Nephron (organoid): ENCODE data around the gene THAP4.
A peak's percentile ranks its signal among the peaks of the same experiment; 100 is the strongest.

Experiments used
- H3K27ac Mint-ChIP-seq, 3 experiments: 2 replicates each; pipeline ENCODE4 v1.8.0; 2020; ENCODE audit warnings: mixed read lengths in 3 of 3, mild to moderate bottlenecking in 2 of 3, moderate library complexity in 1 of 3
- H3K27me3 Mint-ChIP-seq: 2 replicates; pipeline ENCODE4 v1.8.0; 2021; ENCODE audit warnings: low read depth, mild to moderate bottlenecking, moderate library complexity, mixed read lengths
- H3K36me3 Mint-ChIP-seq: 2 replicates; pipeline ENCODE4 v1.8.0; 2020; ENCODE audit warnings: low read depth, mixed read lengths
- H3K4me1 Mint-ChIP-seq: 2 replicates; pipeline ENCODE4 v1.8.0; 2020; ENCODE audit warnings: mixed read lengths
- H3K4me3 Mint-ChIP-seq, 3 experiments: 2 replicates each; pipeline ENCODE4 v1.8.0; 2020; ENCODE audit warnings: mild to moderate bottlenecking in 3 of 3, mixed read lengths in 3 of 3, moderate library complexity in 2 of 3
- H3K9me3 Mint-ChIP-seq: 2 replicates; pipeline ENCODE4 v1.8.0; 2020; ENCODE audit warnings: mixed read lengths
- CTCF ChIP-seq, 3 experiments: fragments of 200-600 bp; sonication (generic); IDR thresholded peaks; one replicate each; pipeline ENCODE4 v1.5.0; 2021; ENCODE audit warnings: antibody characterized with exemption in 3 of 3; ENCODE audit not compliant: unreplicated experiment in 3 of 3

THAP4 gene

GRCh38 chr2:241547781-241548450 is 89.0 kb downstream of the THAP4 start:
- peaks cover 17% of the 10 kb centered on the region for H3K27me3 Mint-ChIP-seq
- no peak overlapping the region for H3K4me3 Mint-ChIP-seq
- H3K4me1 Mint-ChIP-seq = no peaks in the 10 kb centered on the region
- H3K27ac Mint-ChIP-seq = no peak overlapping the region
- no peak for TF ChIP-seq CTCF (IDR thresholded peaks at IDR 0.05; ENCODE audit: unreplicated experiment in 3 of 3)
- no peaks in the 10 kb centered on the region for H3K9me3 Mint-ChIP-seq
- H3K36me3 Mint-ChIP-seq = no peaks in the 10 kb centered on the region

DNA sequence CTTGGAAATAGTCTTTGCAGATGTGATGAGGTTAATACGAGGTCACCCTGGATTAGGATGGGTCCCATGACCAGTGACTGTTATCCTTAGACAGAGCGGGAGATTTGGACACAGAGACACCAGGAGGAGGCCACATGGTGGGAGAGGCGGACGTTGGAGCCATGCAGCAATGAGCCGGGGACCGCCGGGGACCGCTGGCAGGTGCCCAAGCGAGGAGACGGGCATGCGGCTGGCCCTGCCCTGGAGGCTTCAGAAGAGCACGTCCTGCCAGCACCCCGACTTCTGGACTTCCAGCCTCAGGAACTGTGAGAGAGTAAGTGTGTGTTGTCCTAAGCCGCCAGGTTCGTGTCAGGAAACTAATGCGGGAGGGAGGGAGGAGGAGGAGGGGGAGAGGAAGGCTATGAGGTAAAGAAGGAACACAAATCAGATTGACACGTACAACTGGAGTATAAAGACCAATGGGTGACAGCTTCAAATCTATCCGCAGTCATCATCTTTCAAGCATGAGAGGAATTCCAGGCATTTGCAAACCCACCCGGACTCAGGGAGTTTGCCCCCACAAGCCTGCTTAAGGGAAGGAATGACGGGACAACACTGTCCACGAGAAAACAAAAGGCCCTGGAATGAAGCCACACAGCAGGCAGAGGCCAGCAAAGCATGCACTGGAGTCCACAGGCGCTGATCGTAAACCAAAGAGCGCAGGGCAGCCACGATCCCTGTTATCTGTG is 90.0 kb downstream of the THAP4 start:
- H3K27ac Mint-ChIP-seq = no peak overlapping the region
- H3K4me1 Mint-ChIP-seq = no peaks in the 10 kb centered on the region
- peak overlapping the region; percentile 46 to 50 (median 47) for H3K4me3 Mint-ChIP-seq
- H3K9me3 Mint-ChIP-seq = no peaks in the 10 kb centered on the region
- TF ChIP-seq CTCF (IDR thresholded peaks at IDR 0.05; ENCODE audit: unreplicated experiment in 3 of 3) = no peak
- no peaks in the 10 kb centered on the region for H3K36me3 Mint-ChIP-seq
- H3K27me3 Mint-ChIP-seq = peaks cover 26% of the 10 kb centered on the region

GRCh38 chr2:241545523-241546473 is 91.2 kb downstream of the THAP4 start:
- Mint-ChIP-seq H3K4me3 (no peak overlapping the region), H3K27me3 (peaks cover 21% of the 10 kb centered on the region), H3K36me3 (no peaks in the 10 kb centered on the region), H3K27ac (no peak overlapping the region), H3K4me1 (peaks cover 1% of the 10 kb centered on the region), H3K9me3 (no peaks in the 10 kb centered on the region)
- no peak for TF ChIP-seq CTCF (IDR thresholded peaks at IDR 0.05; ENCODE audit: unreplicated experiment in 3 of 3)

GRCh38 chr2:241545106-241545505 is 91.9 kb downstream of the THAP4 start:
- peaks cover 28% of the 10 kb centered on the region for H3K27me3 Mint-ChIP-seq
- H3K4me1 Mint-ChIP-seq = peaks cover 5% of the 10 kb centered on the region
- H3K36me3 Mint-ChIP-seq = no peaks in the 10 kb centered on the region
- no peaks in the 10 kb centered on the region for H3K9me3 Mint-ChIP-seq
- no peak overlapping the region for H3K4me3 Mint-ChIP-seq
- TF ChIP-seq CTCF (IDR thresholded peaks at IDR 0.05; ENCODE audit: unreplicated experiment in 3 of 3) = no peak
- no peak overlapping the region for H3K27ac Mint-ChIP-seq

GRCh38 chr2:241542278-241542605 is 94.7 kb downstream of the THAP4 start:
- H3K9me3 Mint-ChIP-seq = no peaks in the 10 kb centered on the region
- peaks cover 15% of the 10 kb centered on the region for H3K4me1 Mint-ChIP-seq
- H3K4me3 Mint-ChIP-seq = no peak overlapping the region
- peaks cover 41% of the 10 kb centered on the region for H3K27me3 Mint-ChIP-seq
- no peaks in the 10 kb centered on the region for H3K36me3 Mint-ChIP-seq
- no peak for TF ChIP-seq CTCF (IDR thresholded peaks at IDR 0.05; ENCODE audit: unreplicated experiment in 3 of 3)
- H3K27ac Mint-ChIP-seq = no peak overlapping the region
